Spleen (tissue), 11 donors: ENCODE data around the gene IL1RAPL1. TPM values are rescaled to one million over a fixed set of nuclear protein-coding genes. Genes with fewer than 3 reads are reported as not detected.

Source experiments
- DNase-seq: peaks from one replicate; pipeline ENCODE4 v3.0.0-alpha.2; 2020
- H3K27ac ChIP-seq, 8 donors: fragments of 200-600 bp; sonication (generic) in 7 of 8; 1 replicate in 4 of 8; 2 replicates in 4 of 8; pipeline versions ENCODE4 v1.5.0 to v1.8.0; 2016 to 2021; ENCODE audit warnings: inconsistent platforms in 4 of 8, mild to moderate bottlenecking in 4 of 8, moderate library complexity in 1 of 8
- H3K27me3 ChIP-seq, 7 donors: fragments of 200-600 bp; sonication (generic) in 6 of 7; replicated peaks in 1 of 7; 1 replicate in 4 of 7; 2 replicates in 3 of 7; pipeline versions ENCODE4 v1.5.0 to v1.8.0; 2016 to 2021; ENCODE audit warnings: inconsistent platforms in 3 of 7, mild to moderate bottlenecking in 1 of 7
- H3K36me3 ChIP-seq, 6 donors: fragments of 200-600 bp; sonication (generic) in 5 of 6; 1 replicate in 4 of 6; 2 replicates in 2 of 6; pipeline versions ENCODE4 v1.5.0 to v1.8.0; 2016 to 2021; ENCODE audit warnings: inconsistent platforms in 2 of 6
- H3K4me1 ChIP-seq, 6 donors: fragments of 200-600 bp; sonication (generic) in 5 of 6; 1 replicate in 3 of 6; 2 replicates in 3 of 6; pipeline versions ENCODE4 v1.5.0 to v1.8.0; 2016 to 2021; ENCODE audit warnings: inconsistent platforms in 3 of 6
- H3K4me3 ChIP-seq, 8 donors: fragments of 200-600 bp; sonication (generic) in 7 of 8; 1 replicate in 4 of 8; 2 replicates in 4 of 8; pipeline versions ENCODE4 v1.5.0 to v1.8.0; 2016 to 2021; ENCODE audit warnings: inconsistent platforms in 4 of 8, mild to moderate bottlenecking in 4 of 8, moderate library complexity in 2 of 8
- H3K9me3 ChIP-seq, 8 donors: fragments of 200-600 bp; sonication (generic) in 7 of 8; 1 replicate in 4 of 8; 2 replicates in 4 of 8; pipeline versions ENCODE4 v1.5.0 to v1.8.0; 2016 to 2021; ENCODE audit warnings: inconsistent platforms in 4 of 8
- POLR2A ChIP-seq, 3 donors: fragments of 450-650 bp; IDR thresholded peaks; one replicate each; pipeline ENCODE4 v1.5.1; 2017; ENCODE audit warnings: antibody characterized with exemption in 3 of 3, mild to moderate bottlenecking in 1 of 3
- POLR2AphosphoS5 ChIP-seq, 3 donors: sonication (generic); formaldehyde crosslinking; IDR thresholded peaks; one replicate each; pipeline ENCODE4 v1.5.1; 2017; ENCODE audit warnings: antibody characterized with exemption in 3 of 3
- whole genome bisulfite sequencing, 5 donors: extraction: QIAGEN DNeasy Blood & Tissue Kit in 3 of 5; methylation state at CpG; one replicate each; pipeline versions ENCODE4 v1.1.5 to v1.1.7; 2013 to 2018; 5-methylcytosine and 5-hydroxymethylcytosine counted together
- intact Hi-C: fragments of 100-400 bp; cut with DNase I; formaldehyde crosslinking; loops from one replicate; pipeline ENCODE4 v1.15.0; 2023; ENCODE audit warnings: low total_unique reads
- polyA plus RNA-seq, 3 donors: library from polyadenylated mRNA; stranded (reverse); fragments of 200-250 nt; gene quantifications; one replicate each; pipeline ENCODE4 v1.2.1, GENCODE V29; 2013
- total RNA-seq, 7 donors: library from RNA; depleted of rRNA in 3 of 7; stranded (reverse); fragments of >200 nt in 3 of 7; fragmentation: NEBNext Ultra II Directional in 4 of 7; extraction: Animal tissue kit (Norgen Biotek cat#: 25700) in 4 of 7; gene quantifications; one replicate each; pipeline versions ENCODE4 v1.1.0 to v1.2.1, GENCODE V29; 2016 to 2021
- TF ChIP-seq, protein P1 (sequence below), 11 experiments: fragments of 200-600 bp in 7 of 11; fragments of 450-650 bp in 4 of 11; sonication (generic) in 4 of 11; IDR thresholded peaks in 8 of 11; conservative IDR thresholded peaks in 3 of 11; 1 replicate in 7 of 11; 2 replicates in 4 of 11; pipeline versions ENCODE4 v1.4.0 to v1.8.0; 2016 to 2021; ENCODE audit warnings: antibody characterized with exemption in 11 of 11, inconsistent platforms in 4 of 11, mild to moderate bottlenecking in 1 of 11
- donor health status: healthy with polysubstance abuse.
- donor health status: DM: no; HTN: no; CAD: no; lungs with moderate emphysema.
- donor health status: DM: no; HTN: no; CAD: no.
- donor health status: Bipolar disorder and iron deficiency.
- donor health status: healthy.
- donor health status: DM: no; HTN: no; CAD: no.
- donor health status: DM: yes; HTN: yes; CAD: no.

IL1RAPL1 gene
- total and polyA plus RNA-seq, 10 donors, result 0.03 to 0.19 TPM; not detected in 8

DNA sequence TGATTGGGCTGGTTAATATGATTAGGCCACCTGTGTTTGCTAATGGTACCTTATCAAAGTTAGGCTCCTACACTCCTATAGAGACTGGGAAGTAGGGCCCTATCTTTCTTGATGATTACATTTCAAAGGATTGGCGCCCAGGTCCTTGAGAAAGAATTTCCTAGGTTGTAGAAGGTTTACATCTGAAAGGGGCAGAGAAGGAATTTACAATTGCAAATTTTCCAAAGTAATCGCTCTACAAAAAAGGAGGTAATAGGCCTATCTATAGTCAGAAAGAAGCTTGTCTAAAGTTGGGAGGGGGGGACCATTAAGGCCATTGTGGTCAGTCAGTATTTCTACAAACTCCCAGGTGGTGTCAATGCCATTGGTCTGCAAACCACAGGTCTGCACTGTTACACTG, 638.4 kb downstream of the IL1RAPL1 start:
- no peaks in the 10 kb centered on the region for H3K4me1 ChIP-seq
- intact Hi-C loops, result no loop called here
- 35 to 85% (median 59%) methylated on average over 2 of the region's 2 CpGs for WGBS, 5 donors

DNA sequence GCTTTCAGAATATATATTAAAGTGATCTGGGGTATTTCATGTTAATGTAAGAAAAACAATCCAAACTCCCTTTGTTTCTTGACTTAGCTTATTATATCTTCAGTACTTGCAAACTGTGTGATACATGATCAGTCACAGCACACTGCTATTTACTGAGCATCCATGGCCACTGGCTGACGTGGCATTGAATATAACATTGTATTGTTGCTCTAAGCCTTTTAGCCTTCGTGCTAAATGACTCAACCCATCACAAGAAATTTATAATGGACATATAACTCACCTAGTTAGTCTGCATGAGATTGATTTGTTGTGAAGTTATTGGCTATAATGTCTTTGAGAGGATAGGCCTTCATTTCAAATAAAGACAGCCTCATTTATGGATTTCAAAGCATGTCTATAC, 642.6 kb downstream of the IL1RAPL1 start:
- intact Hi-C loops, result no loop called here
- H3K36me3 ChIP-seq, result no peaks in the 10 kb centered on the region
- DNase-seq, result no peak
- H3K27ac ChIP-seq, result no peak overlapping the region
- no peaks in the 10 kb centered on the region for H3K4me1 ChIP-seq
- H3K4me3 ChIP-seq, result no peak overlapping the region
- H3K9me3 ChIP-seq, result no peaks in the 10 kb centered on the region
- WGBS, 5 donors, result 59 to 82% (median 65%) methylated on average over 2 of the region's 2 CpGs
- TF ChIP-seq POLR2A (IDR thresholded peaks at IDR 0.05) (no peak), POLR2AphosphoS5 (IDR thresholded peaks at IDR 0.05) (no peak)
- TF ChIP-seq, protein P1, sequence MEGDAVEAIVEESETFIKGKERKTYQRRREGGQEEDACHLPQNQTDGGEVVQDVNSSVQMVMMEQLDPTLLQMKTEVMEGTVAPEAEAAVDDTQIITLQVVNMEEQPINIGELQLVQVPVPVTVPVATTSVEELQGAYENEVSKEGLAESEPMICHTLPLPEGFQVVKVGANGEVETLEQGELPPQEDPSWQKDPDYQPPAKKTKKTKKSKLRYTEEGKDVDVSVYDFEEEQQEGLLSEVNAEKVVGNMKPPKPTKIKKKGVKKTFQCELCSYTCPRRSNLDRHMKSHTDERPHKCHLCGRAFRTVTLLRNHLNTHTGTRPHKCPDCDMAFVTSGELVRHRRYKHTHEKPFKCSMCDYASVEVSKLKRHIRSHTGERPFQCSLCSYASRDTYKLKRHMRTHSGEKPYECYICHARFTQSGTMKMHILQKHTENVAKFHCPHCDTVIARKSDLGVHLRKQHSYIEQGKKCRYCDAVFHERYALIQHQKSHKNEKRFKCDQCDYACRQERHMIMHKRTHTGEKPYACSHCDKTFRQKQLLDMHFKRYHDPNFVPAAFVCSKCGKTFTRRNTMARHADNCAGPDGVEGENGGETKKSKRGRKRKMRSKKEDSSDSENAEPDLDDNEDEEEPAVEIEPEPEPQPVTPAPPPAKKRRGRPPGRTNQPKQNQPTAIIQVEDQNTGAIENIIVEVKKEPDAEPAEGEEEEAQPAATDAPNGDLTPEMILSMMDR (IDR thresholded peaks at IDR 0.05 in 8 of 11, conservative IDR thresholded peaks at IDR 0.05 in 3 of 11), result no peak
- no peaks in the 10 kb centered on the region for H3K27me3 ChIP-seq

More for the DNA sequence above, 638.4 kb downstream of the IL1RAPL1 start:
- no peak for DNase-seq
- Histone ChIP-seq H3K9me3 (no peaks in the 10 kb centered on the region), H3K36me3 (no peaks in the 10 kb centered on the region), H3K4me3 (no peak overlapping the region), H3K27ac (no peak overlapping the region), H3K27me3 (no peaks in the 10 kb centered on the region)
- TF ChIP-seq, protein P1 (IDR thresholded peaks at IDR 0.05 in 8 of 11, conservative IDR thresholded peaks at IDR 0.05 in 3 of 11), result no peak
- no peak for TF ChIP-seq POLR2AphosphoS5 (IDR thresholded peaks at IDR 0.05)

DNA sequence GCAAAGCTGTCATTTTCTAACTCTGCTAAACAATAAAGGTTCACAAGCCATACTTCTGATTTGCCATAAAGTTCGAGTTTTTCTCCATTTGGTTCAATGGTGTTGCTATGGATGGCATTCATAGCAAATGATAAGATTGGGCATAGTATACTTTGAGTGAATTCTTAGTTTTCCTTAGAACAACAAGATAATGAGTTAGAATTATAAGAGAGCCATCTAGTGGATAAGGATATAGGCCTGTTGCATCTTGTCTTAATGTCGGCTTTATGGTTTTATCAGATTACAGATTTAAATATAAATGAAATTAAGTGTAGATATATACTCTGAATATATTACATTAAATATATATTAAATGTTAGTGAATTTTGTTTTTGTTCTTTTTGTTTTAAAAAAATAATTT, 644.6 kb downstream of the IL1RAPL1 start:
- WGBS, 5 donors, result 34 to 67% (median 45%) methylated on average over 2 of the region's 2 CpGs
- H3K27me3 ChIP-seq, result no peaks in the 10 kb centered on the region
- TF ChIP-seq POLR2AphosphoS5 (IDR thresholded peaks at IDR 0.05), result no peak
- TF ChIP-seq, protein P1 (IDR thresholded peaks at IDR 0.05 in 8 of 11, conservative IDR thresholded peaks at IDR 0.05 in 3 of 11), result no peak
- no peak overlapping the region for H3K27ac ChIP-seq
- intact Hi-C loops, result no loop called here
- no peaks in the 10 kb centered on the region for H3K9me3 ChIP-seq
- no peak overlapping the region for H3K4me3 ChIP-seq
- no peak for DNase-seq
- no peaks in the 10 kb centered on the region for H3K36me3 ChIP-seq
- H3K4me1 ChIP-seq, result no peaks in the 10 kb centered on the region

DNA sequence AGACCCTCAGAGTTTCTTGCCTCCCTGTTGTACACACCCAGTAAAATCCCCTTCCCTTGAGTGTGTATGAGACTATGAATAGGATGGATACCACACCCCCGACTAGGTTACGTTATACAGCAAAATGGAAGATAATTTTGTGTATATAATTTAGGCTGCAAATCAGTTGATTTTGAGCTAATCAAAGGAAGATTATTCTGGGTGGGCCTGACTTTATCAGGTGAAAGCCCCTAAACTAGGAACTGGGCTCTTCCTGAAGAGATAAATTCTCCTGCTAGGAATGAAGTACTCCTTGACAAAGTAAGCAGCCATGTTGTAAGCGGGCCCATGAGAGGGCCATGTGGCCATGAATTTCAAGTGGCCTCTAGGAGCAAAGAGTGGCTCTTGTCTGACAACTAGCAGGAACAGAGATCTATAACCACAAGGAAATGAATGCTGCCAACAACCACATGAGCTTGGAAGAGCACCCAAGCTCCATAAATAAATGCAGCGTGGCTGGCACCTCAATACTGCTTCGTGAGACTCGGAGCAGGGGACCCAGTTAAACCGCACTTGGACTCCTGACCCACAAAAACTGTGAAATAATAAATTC, 646.4 kb downstream of the IL1RAPL1 start:
- Histone ChIP-seq H3K9me3 (no peaks in the 10 kb centered on the region), H3K36me3 (no peaks in the 10 kb centered on the region), H3K4me3 (no peak overlapping the region), H3K27ac (no peak overlapping the region), H3K27me3 (no peaks in the 10 kb centered on the region), H3K4me1 (no peaks in the 10 kb centered on the region)
- intact Hi-C loops, result no loop called here
- TF ChIP-seq POLR2A (IDR thresholded peaks at IDR 0.05) (no peak), POLR2AphosphoS5 (IDR thresholded peaks at IDR 0.05) (no peak)
- TF ChIP-seq, protein P1 (IDR thresholded peaks at IDR 0.05 in 8 of 11, conservative IDR thresholded peaks at IDR 0.05 in 3 of 11), result no peak
- 32 to 56% (median 46%) methylated on average over 7 of the region's 7 CpGs for WGBS, 5 donors
- DNase-seq, result no peak
